GM19468 (cell line): Measurements from ENCODE around the gene NINL.
"Not testable (repeated sequence)": the region's sequence is repeated elsewhere in the genome, so short reads cannot be mapped to it uniquely, and the experiment has no call there.

Experiments
- ATAC-seq: cut with Tn5 transposase; IDR thresholded peaks from one replicate; pipeline ENCODE4 v1.9.1; 2021; ENCODE audit warnings: mild to moderate bottlenecking, moderate library complexity, moderate number of reproducible peaks; ENCODE audit not compliant: unreplicated experiment; ENCODE audit errors: extremely low read depth

NINL gene

GRCh38 chr20:25561771-25562170, 23.6 kb downstream of the NINL start:
- ATAC-seq = not testable (repeated sequence)

GRCh38 chr20:25553819-25554296, 31.5 kb downstream of the NINL start:
- ATAC-seq = no peak

GRCh38 chr20:25552977-25553376, 32.4 kb downstream of the NINL start:
- ATAC-seq = no peak

GRCh38 chr20:25551413-25552215, 33.7 kb downstream of the NINL start:
- ATAC-seq = no peak

GRCh38 chr20:25550645-25551337, 34.5 kb downstream of the NINL start:
- ATAC-seq = not testable (repeated sequence)

- no peak for ATAC-seq
These were observed 35.4 kb downstream of the NINL start for GRCh38 chr20:25549843-25550477.

GRCh38 chr20:25549172-25549773, 36.1 kb downstream of the NINL start:
- no peak for ATAC-seq

- no peak for ATAC-seq
These were observed 36.7 kb downstream of the NINL start for GRCh38 chr20:25548613-25549086.

GRCh38 chr20:25547999-25548398, 37.3 kb downstream of the NINL start:
- ATAC-seq = no peak

GRCh38 chr20:25547063-25547462, 38.3 kb downstream of the NINL start:
- no peak for ATAC-seq

GRCh38 chr20:25546048-25546447, 39.3 kb downstream of the NINL start:
- ATAC-seq = no peak

GRCh38 chr20:25545171-25545570, 40.2 kb downstream of the NINL start:
- no peak for ATAC-seq

GRCh38 chr20:25544734-25545133, 40.6 kb downstream of the NINL start:
- ATAC-seq = no peak

GRCh38 chr20:25544311-25544710, 41.0 kb downstream of the NINL start:
- ATAC-seq = no peak

- ATAC-seq = no peak
These were observed 42.3 kb downstream of the NINL start for GRCh38 chr20:25543068-25543467.

GRCh38 chr20:25541676-25542075, 43.7 kb downstream of the NINL start:
- ATAC-seq = no peak

GRCh38 chr20:25539742-25540672, 45.3 kb downstream of the NINL start:
- ATAC-seq = no peak

- ATAC-seq = no peak
These were observed 46.3 kb downstream of the NINL start for GRCh38 chr20:25538838-25539665.

- ATAC-seq = no peak
These were observed 47.4 kb downstream of the NINL start for GRCh38 chr20:25537890-25538289.
